HG03520 (cell line): ENCODE measurements around the gene RASSF4.

Experiments
- ATAC-seq: cut with Tn5 transposase; IDR thresholded peaks from one replicate; pipeline ENCODE4 v1.9.1; 2021; ENCODE audit warnings: mild to moderate bottlenecking, moderate library complexity; ENCODE audit not compliant: unreplicated experiment

RASSF4 gene

DNA sequence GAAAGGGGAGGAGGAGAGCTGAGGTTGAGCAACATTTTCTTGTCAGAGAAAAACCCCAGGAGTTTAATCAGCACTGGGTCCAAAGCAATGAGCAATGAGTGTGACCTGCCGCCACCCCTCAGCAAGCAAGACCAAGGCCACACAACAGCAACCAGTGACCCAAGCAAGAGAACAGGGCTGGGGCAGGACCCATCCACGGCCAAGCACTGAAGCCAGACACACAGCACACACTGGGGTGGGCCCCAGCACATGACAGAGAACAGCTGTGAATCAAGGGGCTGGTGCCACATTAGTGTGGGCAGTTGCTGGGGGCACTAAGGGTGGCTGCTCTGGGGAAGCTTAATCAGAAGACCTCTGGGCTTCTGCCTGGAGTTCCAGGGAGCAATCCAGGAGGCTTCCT lies 32.2 kb upstream of the RASSF4 start:
- ATAC-seq: no peak

DNA sequence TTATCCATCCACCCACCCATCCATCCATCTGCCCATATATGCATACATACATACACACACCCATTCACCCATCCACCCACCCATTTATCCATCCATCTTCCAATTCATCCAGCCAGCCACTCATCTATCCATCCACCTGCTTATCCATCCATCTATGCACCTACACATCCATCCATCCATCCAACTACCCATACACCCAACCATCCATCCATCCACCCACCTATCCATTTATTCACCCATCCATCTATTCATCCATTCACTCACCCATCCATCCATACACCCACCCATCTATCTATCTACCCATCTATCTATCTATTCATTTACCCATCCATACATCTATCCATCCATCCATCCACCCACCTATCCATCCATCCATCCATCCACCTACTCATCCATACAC lies 31.1 kb upstream of the RASSF4 start:
- ATAC-seq: no peak

DNA sequence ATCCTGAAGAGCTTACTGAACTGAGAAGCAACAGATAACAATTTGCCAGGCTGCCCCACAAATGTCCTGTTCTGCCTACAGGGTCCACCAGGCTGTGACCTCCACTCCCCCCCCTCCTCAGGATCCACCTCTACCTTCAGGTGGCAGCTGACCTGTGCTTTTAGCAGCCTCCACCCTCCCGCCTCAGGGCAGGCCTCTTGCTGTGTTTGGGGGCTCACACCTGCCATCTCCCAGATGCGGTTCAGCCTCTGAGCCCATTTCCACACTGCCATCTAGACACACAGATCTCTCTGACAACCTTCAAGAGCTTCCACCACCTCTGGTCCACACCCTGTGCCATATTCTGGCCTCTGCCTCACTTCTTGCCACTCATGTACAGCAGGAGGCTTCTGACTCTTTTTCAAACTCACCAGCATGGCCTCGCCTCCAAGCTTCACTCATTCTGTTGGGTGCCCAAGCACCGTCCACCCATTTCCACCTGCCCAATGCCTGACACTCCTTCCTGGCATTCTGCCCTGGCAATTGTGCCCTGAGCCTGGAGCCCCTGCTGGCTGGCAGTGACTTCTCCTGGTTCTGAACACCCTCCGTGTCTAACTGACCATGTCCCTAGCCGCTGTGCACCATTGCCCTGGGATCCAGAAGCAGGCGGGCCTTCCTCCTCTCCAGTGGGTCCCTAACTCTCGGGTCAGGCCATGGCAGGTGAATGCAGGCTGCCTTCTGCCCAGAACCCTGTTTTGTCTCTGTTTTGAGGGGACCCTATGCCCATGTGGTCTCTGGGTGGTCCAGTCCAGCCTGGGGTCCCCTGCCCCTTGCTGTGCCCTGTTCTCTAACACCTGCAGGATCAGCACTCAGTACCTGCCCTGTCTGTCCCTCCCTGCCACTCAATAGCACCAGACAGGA lies 30.0 kb upstream of the RASSF4 start:
- no peak for ATAC-seq

DNA sequence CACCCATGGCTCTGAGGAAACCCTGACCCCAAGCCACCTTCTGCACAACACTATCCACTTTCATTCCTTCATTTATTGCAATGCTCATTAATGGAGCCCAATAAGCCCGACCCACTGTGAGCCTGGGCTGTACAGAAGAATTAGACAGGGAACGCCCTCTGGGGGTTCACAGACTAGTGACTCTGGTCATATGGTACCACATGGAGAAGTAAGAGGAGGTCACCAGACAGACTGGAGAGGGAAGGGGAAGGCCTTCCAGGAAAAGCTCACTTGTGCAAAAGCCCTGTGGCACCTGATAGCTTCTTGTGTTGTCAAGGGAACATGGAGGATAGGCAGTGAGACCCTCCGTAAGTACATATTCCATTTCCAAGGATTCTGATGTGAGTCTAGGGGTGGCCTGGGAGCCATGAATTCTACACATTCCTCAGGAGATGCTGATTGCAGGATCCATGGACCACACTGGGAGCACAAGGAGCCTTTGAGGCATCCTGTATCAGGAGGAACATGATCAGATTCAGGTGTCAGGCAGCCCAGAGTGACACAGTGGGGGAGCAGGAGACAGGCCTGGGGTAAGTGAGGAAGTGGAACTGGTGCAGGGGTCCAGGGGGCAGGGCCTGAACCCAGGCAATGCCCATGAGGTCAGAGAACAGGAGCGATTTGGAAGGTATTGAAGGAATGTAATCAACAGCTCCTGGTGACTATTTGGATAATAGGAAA lies 28.5 kb upstream of the RASSF4 start:
- no peak for ATAC-seq

DNA sequence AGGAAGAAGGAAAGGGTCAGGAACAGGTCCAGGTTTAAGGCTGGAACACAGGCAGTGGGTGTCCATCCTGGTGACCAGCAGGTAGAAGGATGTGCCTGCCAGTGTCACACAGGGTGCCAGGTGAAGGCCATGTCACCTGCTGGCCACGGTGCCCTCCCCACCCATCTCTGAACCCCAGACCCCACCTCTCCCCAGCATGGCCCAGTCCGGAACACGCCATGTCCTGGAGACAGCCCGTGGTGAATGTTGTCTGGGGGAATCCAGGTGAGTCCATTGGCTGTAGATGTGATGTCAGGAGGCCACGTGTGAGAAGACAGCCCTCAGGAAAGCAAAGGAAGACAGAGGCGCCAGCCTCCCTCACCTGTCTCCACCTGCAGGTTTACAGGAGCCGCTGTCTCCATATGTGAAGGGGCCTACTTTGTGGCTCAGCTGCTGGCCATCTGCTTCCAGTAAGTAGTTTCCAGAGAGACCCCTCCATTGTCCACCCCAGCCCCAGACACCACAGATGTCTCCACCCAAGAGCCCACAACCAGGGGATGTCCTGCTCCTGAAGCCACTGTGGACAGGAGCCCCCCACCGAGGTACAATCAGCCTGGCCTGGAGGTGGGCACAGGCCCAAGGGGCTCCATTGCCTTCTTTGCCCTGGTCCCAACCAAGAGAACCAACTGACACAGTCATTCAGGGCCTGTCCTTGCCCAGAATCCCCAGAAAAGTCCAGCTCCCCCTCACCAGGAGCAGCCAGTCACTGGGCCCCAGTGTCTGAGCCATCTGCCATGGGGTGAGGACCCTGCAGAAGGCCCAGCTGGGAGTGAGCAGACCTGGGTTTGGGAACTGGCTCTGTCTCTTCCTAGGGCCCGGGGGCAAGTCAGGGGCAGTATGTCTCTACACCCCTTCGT lies 27.7 kb upstream of the RASSF4 start:
- ATAC-seq: no peak

DNA sequence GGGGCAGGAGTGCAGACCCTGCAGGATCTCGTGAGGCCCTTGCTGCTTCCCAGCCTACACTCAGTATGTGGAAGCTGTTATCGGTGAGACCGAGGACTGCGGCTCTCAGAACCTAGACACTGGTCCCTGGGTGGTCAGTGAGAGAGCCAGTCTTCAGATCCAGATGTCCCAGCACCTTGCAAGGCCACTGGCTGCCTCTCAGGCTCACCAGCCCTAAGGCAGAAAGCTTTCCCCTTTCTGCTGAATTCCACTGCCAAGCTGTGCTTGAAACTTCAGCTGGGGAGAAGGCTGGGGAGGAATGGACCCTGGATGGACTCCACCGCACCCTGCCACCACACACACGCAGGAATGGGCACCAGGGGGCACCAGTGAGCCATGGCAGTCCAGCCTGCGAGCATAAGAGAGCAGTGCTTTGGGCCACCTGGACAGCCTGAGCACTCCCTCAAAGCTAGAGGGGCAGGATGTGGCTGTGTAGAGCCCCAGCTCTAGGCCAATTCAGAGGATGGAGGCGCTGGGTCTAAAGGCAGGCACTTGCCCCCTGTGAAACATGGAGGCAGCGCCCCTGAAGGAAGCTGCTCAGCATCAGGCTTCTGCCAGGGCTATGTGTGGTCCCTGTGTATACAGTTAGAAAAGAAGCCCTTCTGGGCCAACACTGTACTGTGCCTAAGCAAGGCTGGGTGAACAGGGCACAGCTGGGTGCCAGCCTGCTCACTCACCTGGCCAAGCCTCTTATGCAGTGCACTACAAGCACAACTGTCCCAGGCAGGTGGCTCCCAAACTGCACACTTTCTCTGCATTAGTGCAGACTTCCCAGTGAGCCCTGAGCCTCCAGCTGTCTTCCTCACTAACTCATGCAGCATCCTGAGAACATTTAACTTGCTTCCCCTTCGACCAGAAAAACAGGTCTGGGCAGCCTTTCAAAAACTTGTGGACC lies 26.8 kb upstream of the RASSF4 start:
- peak; percentile 92 for ATAC-seq

DNA sequence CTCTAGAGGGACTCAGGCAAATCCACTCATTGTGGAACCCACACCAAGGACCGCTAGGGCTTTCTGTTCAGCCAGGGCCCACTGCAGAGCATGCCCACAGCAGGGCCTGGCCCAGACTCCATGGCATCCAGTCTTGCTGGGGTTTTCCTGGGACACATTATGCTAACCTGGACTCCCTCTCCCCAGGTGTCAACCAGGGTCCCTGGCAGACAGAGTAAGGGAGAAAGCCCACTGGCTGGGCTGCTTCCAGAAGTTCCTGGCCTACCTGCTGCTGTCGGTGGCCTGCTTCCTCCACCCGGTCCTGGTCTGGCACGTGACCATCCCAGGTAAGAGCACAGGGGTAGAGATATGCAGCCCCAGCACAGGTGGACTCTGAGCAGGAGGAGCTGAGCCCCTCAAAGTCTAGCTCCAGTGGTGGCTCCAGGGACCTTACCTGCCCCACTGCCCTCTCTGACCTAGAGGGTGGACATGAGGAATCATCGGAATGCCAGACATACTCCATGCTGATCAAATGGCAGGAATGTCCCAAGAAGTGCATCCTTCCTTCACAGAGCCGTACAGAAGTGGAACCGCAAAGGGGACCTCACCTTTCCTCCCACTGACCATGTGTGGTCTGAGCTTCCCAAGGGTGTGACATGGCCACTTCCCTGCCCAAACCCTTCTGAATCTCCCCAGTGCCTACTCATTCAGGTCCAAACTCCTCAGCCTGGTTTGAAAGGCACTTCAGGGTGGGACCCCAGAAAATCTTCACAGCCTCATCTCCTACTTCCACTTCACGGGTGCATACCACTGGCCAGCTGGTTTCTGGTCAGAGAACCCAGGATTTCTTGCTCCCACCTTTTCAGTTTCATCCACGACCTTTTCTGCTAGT lies 25.9 kb upstream of the RASSF4 start:
- ATAC-seq: no peak

DNA sequence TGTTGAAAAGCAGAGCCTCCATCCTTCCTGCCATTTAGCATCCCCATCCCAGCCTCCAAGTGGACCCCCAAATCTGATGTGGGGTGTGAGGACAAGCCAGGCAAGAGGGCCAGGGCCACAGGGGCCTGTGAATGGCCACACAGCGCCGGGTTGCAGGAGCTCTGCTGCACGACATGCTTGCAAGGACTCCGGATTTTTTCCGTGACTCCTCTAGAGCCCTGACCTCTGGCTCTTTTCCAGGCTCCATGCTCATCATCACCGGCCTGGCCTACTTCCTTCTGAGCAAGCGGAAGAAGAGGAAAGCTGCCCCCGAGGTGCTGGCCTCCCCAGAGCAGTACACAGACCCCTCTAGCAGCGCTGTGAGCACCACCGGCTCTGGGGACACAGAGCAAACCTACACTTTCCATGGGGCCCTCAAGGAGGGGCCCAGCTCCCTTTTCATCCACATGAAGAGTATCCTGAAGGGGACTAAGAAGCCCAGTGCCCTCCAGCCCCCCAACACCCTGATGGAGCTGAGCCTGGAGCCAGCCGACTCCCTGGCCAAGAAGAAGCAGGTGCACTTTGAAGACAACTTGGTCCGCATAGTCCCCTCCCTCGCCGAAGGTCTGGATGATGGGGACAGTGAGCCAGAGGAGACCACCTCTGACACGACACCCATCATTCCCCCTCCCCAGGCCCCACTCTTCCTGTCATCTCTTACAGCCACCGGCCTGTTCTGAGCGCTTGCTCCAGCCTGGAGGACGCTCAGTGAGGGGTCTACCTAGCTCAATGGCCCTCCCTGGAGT lies 25.0 kb upstream of the RASSF4 start:
- no peak for ATAC-seq

DNA sequence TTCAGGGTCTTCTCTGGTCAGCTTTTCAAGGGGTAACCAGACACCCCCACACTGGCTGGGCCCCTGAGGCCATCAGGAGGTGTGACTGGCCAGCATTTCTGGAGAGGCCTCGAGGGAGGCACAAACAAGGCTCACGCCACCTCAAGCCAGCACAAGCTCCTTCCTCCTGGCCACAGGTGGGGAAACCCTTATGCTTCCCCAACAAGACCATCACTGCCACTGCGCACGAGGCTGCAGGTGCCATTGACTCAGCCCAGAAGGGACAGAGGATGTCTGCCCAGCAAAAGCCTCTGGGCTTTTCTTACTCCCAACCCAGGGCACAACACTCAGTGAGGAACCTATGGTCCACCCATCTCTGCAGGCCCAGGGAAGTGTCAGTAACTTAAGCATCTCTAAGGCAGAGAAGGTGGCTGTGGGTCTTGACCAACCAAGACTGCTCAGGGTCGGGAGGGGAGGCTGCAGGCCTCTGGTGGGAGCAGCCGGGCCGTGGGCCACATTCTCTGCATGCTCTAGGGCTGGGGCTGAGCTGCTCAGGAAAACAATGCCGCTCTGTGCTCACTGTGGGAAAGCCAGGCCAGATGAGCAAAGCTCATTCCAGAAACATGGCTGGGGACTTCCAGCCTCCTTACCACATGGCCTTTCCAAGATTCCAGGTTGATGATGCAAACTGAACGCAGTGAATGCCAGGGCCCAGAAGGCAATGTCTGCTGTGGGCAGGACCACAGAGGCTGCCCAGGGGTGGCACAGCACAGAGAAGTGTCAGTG lies 24.2 kb upstream of the RASSF4 start:
- no peak for ATAC-seq

DNA sequence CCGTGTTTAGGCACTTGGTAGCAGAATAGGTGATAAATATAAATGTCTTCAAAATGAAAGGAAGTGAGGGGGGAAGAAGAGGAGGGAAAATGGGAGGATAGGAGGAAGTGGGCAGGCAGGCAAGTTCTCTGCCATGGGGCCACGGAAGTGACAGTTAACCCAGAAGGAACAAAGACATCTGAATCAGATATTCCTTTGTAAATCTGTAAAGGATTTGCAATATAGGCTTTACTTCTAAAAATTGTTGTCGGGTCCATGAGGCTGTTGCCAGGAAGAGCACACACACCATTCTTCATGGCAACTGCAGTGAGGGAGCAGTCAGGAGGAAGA lies 23.7 kb upstream of the RASSF4 start:
- ATAC-seq: no peak

DNA sequence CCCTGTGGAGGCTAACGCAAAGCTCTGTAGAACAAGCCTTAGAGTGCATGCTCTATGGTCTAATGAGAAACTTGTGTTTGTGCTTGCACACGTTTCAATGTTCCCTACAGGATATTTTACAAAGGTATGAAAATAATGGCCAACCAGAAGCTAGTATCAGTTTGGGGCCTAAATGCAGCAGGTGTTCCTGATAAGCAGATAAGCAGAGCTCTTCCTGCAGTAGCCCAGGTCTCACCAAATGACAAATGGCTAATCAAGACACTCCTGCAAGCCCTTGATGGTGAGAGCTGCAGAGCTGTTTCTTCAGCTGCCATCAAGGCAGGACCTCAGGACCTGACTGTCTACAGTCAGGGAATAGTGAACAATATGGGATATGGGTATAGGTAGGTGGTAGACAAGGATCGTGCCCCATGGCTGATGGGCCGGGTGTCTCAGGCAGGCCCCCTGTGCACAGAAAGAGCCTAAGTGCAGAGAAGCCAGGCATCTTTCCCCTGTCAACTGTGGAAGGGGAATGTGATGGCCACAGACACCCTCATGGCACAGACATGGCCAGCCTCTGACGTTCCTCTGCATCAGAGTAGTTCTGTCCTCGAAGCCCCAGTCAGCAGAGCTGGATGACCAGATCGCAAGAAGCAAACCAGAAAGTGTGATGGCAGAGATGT lies 23.2 kb upstream of the RASSF4 start:
- ATAC-seq: no peak

DNA sequence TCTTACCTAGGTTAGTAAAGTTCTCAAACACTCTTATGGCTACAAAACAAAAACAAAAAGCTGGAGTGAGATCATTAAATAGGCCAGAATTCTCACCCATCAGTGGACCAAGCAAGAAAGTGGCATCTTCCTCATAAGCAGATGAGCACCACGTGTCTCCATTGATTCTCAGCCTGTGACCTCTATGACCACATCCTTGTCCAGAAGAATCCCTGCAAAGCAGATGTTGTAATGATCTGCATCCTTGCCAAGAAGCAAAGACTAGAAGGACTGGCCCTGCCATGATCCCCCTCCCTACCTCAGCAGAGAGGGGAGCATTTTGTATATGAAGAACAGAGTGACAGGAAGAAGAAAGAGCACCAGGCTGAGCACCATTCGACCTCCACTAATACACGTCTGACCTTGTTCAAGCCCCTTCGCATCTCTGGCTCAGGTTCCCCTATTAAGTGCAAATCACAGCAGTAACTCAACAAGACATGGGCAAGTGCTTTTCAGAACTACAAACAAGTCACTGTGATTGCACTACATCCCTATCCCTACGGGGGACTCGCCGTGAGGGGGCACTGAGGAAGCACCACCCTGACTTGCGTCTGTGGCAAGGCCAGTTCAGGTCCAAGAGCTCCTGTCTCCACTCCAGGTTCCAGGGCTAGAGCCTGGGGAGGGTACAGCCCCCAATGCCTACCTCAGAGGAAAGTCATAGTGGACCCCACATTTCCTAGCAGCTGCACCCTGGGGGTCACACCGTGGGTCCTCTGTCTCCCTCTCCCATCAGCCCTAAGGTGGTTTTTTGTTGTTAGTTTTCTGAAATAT lies 22.2 kb upstream of the RASSF4 start:
- ATAC-seq: no peak

DNA sequence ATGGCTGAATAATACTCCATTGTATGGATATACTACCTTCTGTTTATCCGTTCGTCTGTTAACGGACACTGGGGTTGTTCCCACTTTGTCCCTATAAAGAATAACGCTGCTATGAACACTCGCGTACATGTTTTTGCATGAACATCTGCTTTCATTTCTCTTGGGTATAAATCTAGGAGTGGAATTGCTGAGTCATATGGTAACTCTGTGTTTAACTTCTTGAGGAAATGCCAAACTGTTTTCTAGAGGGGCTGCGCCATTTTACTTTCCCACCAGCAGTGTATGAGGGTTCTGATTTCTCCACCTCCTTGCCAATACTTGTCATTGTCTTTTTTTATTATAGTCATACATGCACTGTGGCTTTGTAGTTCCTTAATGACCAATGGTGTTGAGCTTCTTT lies 20.6 kb upstream of the RASSF4 start:
- no peak for ATAC-seq

DNA sequence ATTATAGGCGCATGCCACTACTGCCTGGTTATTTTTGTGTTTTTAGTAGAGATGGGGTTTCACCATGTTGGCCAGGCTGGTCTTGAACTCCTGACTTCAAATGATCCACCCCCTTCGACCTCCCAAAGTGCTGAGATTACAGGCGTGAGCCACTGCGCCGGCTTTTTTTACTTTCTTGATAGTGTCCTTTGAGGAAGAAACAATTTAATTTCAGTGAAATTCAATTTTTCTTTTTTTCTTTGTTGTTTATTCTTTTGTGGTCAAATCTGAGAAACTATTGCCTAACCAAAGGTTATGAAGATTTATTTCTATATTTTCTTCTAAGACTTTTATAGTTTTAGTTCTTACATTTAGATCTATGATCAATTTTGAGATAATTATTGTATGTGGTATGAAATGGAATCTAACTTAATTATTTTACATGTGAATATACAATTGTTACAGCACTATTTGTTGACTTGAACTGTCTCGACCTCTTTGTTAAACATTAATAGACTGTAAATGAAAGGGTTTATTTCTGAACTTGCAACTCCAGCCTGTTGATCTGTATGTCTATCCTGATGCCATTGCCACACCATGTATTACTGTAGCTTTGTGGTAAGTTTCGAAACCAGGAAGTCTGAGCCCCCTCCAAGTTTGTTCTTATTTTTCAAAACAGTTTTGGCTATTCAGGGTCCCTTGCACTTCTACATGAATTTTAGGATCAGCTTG lies 19.8 kb upstream of the RASSF4 start:
- ATAC-seq: no peak

DNA sequence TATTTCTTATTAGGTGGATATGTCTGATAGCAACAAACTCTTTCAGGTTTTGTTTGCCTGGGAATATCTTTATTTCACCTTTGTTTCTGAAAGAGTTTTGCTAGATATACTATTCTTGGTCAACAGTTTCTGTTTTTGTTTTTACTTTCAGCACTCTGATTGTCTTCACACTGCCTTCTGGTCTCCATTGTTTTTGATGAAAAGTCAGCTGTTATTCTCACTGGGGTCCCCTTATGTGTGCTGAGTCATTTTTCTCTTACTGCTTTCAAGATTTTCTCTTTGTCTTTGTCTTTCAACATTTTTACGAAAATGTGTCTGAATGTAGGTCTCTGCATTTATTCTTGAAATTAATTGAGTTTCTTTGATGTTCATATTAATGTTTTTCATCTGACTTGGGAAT lies 15.2 kb upstream of the RASSF4 start:
- no peak for ATAC-seq

DNA sequence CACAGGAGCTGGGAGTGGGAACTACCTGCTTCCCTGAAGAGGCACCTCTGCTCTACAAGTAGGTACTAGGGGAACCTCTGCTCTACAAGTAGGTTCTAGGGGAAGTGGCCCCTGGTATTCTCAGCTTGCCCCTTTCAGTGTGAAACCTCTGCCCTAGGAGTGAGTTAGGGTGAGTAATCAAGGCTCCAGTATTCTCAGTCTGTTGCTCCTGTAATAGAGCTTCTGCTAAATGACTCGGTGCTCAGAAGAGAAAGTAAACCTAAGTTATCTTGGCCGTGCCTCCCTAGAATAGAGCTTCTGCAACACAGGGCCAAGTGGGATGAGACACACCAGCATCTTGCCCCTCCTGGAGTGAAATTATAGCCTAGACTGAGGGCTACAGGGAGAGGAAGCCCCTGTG lies 13.4 kb upstream of the RASSF4 start:
- peak; percentile 49 for ATAC-seq
